IPS DF 6.9 (cell line): Measurements from ENCODE around the gene HS6ST2.

Experiments used
- DNase-seq: peaks from one replicate; pipeline ENCODE4 v3.0.0-alpha.2; 2013; ENCODE audit warnings: low read depth, low spot score
- H3K27ac ChIP-seq: one replicate; pipeline ENCODE4 v1.5.1; 2013; ENCODE audit warnings: low read length, control low read depth
- H3K27me3 ChIP-seq: 2 replicates; pipeline ENCODE4 v1.6.1; 2013; ENCODE audit warnings: mild to moderate bottlenecking, low read length; ENCODE audit not compliant: control insufficient read depth, insufficient read depth
- H3K36me3 ChIP-seq: 2 replicates; pipeline ENCODE4 v1.6.1; 2013; ENCODE audit warnings: low read length; ENCODE audit not compliant: control insufficient read depth, insufficient read depth
- H3K4me1 ChIP-seq: 2 replicates; pipeline ENCODE4 v1.6.1; 2013; ENCODE audit warnings: low read length; ENCODE audit not compliant: control insufficient read depth, insufficient read depth
- H3K4me3 ChIP-seq: 2 replicates; pipeline ENCODE4 v1.5.1; 2013; ENCODE audit warnings: mild to moderate bottlenecking, low read length
- H3K9me3 ChIP-seq: 2 replicates; pipeline ENCODE4 v1.6.1; 2013; ENCODE audit warnings: low read length, inconsistent platforms; ENCODE audit not compliant: control insufficient read depth, insufficient read depth
- WGBS: extraction: QIAGEN DNeasy Blood & Tissue Kit; methylation state at CpG from one replicate; pipeline ENCODE4 v1.1.7; 2013; ENCODE audit warnings: mixed read lengths, missing lambda C conversion rate; ENCODE audit not compliant: insufficient read length, insufficient coverage; 5-methylcytosine and 5-hydroxymethylcytosine counted together

HS6ST2 gene

GRCh38 chrX:132853040-132853439 lies 105.4 kb downstream of the HS6ST2 start:
- Histone ChIP-seq H3K27me3 (no peaks in the 10 kb centered on the region), H3K4me3 (no peak overlapping the region), H3K4me1 (no peaks in the 10 kb centered on the region), H3K27ac (no peak overlapping the region), H3K36me3 (no peaks in the 10 kb centered on the region), H3K9me3 (no peaks in the 10 kb centered on the region)
- no peak for DNase-seq
- WGBS = no CpG with 5 or more reads among the region's 3 CpGs

GRCh38 chrX:132848296-132848970 lies 110.0 kb downstream of the HS6ST2 start:
- no peak for DNase-seq
- Histone ChIP-seq H3K36me3 (no peaks in the 10 kb centered on the region), H3K4me1 (no peaks in the 10 kb centered on the region), H3K4me3 (no peak overlapping the region), H3K27me3 (no peaks in the 10 kb centered on the region), H3K9me3 (no peaks in the 10 kb centered on the region), H3K27ac (no peak overlapping the region)
- no CpG with 5 or more reads among the region's 6 CpGs for WGBS

DNA sequence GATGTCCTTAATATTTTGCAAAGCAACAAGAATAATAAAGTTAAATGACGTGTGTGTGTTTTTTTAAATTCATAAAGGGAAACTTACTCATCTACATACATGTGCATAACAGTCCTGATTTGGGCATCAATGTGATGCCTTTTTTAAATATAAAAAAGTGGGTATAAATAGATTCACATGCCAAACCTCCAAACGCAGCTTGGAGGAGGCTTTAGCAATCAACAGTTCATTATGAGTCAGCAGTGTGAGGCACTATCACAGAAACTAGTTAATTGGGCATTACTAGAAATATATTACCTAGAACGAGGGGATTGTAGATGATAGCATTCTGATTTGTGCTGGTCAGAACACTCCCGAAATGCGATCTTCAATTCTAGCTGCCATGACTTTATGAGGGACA lies 115.1 kb downstream of the HS6ST2 start:
- Histone ChIP-seq H3K9me3 (no peaks in the 10 kb centered on the region), H3K4me1 (no peaks in the 10 kb centered on the region), H3K4me3 (no peak overlapping the region), H3K27me3 (no peaks in the 10 kb centered on the region), H3K36me3 (no peaks in the 10 kb centered on the region), H3K27ac (no peak overlapping the region)
- no CpG with 5 or more reads among the region's 5 CpGs for WGBS
- no peak for DNase-seq

DNA sequence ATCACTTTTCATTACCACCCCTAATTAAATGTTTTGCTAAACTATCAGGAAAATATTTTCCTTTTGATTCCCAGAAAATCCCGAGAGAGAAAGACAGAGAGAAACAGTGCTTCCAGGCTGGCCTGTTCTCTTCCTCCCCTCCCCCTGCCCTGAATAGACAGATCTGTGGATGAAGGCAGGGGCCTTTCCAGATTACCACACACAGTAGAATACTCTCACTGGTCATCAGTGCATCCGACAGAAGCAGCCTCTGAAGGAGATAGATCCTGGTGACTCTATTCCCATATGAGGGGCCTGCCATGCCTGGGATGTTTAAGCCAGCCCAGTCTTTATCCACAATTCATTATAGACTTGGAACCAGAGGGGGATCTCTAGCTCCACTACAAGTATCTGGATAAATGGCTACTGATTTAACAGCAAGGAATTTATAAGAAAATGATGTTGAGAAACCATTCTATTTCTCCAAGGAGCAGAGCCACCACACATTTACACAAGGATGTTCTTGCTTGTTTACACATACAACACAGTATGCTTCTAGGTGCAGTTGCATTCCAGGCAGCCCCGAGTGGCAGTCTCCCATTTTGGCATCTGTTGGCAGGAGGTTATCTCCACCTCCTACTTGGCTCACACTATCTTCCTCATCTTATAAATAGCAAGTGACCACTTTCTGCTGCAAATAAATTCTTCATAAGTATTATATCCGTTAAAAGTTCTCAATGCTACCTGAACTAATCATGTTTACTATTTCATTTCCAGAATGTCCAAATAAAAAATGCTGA lies 115.8 kb downstream of the HS6ST2 start:
- no peaks in the 10 kb centered on the region for H3K4me1 ChIP-seq
- WGBS = no CpG with 5 or more reads among the region's 4 CpGs
- H3K9me3 ChIP-seq = no peaks in the 10 kb centered on the region

GRCh38 chrX:132837967-132838366 lies 120.5 kb downstream of the HS6ST2 start:
- Histone ChIP-seq H3K9me3 (no peaks in the 10 kb centered on the region), H3K4me1 (no peaks in the 10 kb centered on the region), H3K4me3 (no peak overlapping the region), H3K27ac (no peak overlapping the region), H3K36me3 (no peaks in the 10 kb centered on the region), H3K27me3 (no peaks in the 10 kb centered on the region)
- no CpG with 5 or more reads among the region's 5 CpGs for WGBS
- DNase-seq = no peak

More for the DNA sequence above, 115.8 kb downstream of the HS6ST2 start:
- H3K36me3 ChIP-seq = no peaks in the 10 kb centered on the region
- no peak overlapping the region for H3K27ac ChIP-seq
- no peak overlapping the region for H3K4me3 ChIP-seq
- H3K27me3 ChIP-seq = no peaks in the 10 kb centered on the region
- DNase-seq = no peak

DNA sequence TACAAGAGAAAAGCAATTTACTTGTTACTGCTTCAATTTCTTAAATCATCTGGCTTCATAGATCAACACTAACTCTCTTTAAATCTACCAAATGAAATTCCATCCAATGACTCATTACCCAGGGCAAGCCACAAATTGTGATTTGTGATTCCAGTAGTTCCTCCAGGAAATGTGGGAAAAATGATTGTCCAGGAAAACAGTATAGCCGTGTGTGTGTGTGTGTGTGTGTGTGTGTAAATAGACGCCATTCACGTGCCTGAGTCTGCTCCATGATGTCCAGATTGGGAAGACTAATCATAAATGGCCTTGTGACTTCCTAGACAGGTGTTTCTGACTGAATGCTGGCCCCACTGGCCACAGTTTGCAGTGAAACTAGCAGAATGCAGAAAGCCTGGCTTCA lies 121.3 kb downstream of the HS6ST2 start:
- no CpG with 5 or more reads among the region's 3 CpGs for WGBS
- H3K4me3 ChIP-seq = no peak overlapping the region
- no peak overlapping the region for H3K27ac ChIP-seq
- no peak for DNase-seq
- H3K9me3 ChIP-seq = no peaks in the 10 kb centered on the region
- no peaks in the 10 kb centered on the region for H3K27me3 ChIP-seq
- H3K36me3 ChIP-seq = no peaks in the 10 kb centered on the region
- H3K4me1 ChIP-seq = no peaks in the 10 kb centered on the region

- H3K9me3 ChIP-seq = no peaks in the 10 kb centered on the region
- DNase-seq = no peak
- H3K4me3 ChIP-seq = no peak overlapping the region
- no peak overlapping the region for H3K27ac ChIP-seq
- H3K36me3 ChIP-seq = no peaks in the 10 kb centered on the region
- no peaks in the 10 kb centered on the region for H3K27me3 ChIP-seq
- no peaks in the 10 kb centered on the region for H3K4me1 ChIP-seq
These were observed 122.0 kb downstream of the HS6ST2 start for GRCh38 chrX:132836471-132836870.

- no CpG with 5 or more reads among the region's 1 CpG for WGBS
- Histone ChIP-seq H3K4me1 (no peaks in the 10 kb centered on the region), H3K27me3 (no peaks in the 10 kb centered on the region)
These were observed 123.7 kb downstream of the HS6ST2 start for GRCh38 chrX:132834741-132835140.

DNA sequence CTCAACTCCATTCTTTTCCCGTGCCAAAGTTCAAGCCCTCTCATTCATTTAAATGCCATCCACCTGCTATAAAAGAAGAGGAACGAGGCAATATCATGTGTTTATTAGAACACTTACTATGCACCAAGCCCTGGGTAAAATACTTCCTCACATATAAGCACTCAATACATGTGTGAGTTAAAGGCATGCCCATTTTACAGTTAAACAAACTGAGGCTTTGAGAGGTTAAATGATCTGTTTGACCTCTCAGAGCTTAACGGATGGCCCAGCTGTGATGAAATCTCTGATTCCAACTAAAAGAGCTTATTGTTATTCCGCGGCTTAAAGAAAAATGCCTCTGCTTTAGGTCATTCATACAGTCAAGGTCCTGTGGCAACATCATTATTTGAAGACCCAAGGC lies 124.3 kb downstream of the HS6ST2 start:
- H3K4me3 ChIP-seq = no peak overlapping the region
- H3K27ac ChIP-seq = no peak overlapping the region
- no peaks in the 10 kb centered on the region for H3K4me1 ChIP-seq
- WGBS = no CpG with 5 or more reads among the region's 5 CpGs
- no peaks in the 10 kb centered on the region for H3K27me3 ChIP-seq
- H3K9me3 ChIP-seq = no peaks in the 10 kb centered on the region
- no peaks in the 10 kb centered on the region for H3K36me3 ChIP-seq
- no peak for DNase-seq

More at GRCh38 chrX:132834741-132835140, 123.7 kb downstream of the HS6ST2 start:
- Histone ChIP-seq H3K27ac (no peak overlapping the region), H3K4me3 (no peak overlapping the region), H3K36me3 (no peaks in the 10 kb centered on the region), H3K9me3 (no peaks in the 10 kb centered on the region)
- no peak for DNase-seq

DNA sequence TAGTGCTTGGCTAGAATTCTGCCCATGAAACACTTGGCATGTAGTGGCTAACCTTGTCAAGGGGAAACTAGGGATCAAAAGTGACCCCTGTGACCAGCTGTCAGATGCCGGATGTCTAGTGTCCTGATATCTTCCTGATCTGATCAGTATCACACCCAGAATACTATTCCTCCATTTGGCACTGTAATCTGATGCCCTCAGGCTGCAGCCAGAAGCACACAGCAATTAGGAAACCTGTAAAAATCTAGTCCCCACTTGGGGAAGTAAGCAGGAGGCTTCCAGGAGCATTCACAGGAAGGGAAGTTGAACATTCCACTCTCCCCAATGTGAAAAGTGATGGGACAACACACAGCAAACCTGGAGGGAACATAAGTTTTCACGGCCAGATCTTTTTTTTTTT lies 125.1 kb downstream of the HS6ST2 start:
- Histone ChIP-seq H3K27ac (no peak overlapping the region), H3K36me3 (no peaks in the 10 kb centered on the region), H3K4me3 (no peak overlapping the region), H3K9me3 (no peaks in the 10 kb centered on the region), H3K27me3 (no peaks in the 10 kb centered on the region), H3K4me1 (no peaks in the 10 kb centered on the region)
- no CpG with 5 or more reads among the region's 2 CpGs for WGBS
- DNase-seq = no peak
